ENCODE results near the gene DHRSX. TPM values are rescaled to one million over a fixed set of nuclear protein-coding genes. Genes with fewer than 3 reads are reported as not detected.

The DHRSX gene
- polyA plus RNA-seq, 1 donor from 2014 or later, result 15.7 TPM

DNA sequence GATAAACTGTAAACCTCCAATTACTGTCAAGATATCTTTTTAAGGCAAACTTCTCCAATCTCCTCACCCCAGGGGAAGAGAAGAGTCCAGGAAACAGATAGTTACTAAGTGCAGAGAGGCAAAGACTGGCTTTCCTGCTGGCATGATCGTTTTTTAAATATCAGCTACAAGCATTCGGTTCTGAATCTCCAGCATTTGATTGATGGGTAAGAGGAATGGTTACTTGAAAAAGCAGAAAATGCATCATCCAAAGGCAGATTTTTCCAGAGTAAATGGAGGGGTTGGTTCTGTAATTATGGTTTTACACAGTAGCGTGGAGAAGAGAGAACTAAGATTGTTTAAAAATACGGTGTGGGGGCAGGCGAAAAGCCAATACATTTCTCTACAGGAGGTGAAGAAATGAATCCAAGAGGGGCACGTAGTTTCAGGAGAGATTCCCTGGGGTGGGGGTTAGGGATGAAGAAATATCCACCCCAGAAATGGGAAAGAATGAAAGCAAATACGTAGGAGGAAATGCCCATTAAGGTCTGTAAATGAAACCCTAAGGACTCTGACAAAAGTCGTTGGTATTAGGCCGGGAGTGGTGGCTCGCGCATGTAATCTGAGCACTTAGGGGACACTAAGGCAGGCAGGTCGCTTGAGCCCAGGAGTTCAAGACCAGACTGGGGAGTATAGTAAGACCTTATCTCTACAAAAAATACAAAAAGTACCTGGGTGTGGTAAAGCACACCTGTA, 248.3 kb downstream of the DHRSX start:
- Histone ChIP-seq H3K27ac (ENCODE audit: low read length) (peak overlapping the region; percentile 87), H4K20me1 (ENCODE audit: insufficient read depth) (no peaks in the 10 kb centered on the region), H3K9me2 (ENCODE audit: insufficient read depth, low read length) (no peaks in the 10 kb centered on the region), H3K4me3 (ENCODE audit: low read length) (peak overlapping the region; percentile 17), H3K9me3 (ENCODE audit: low read length) (no peaks in the 10 kb centered on the region), H3K27me3 (ENCODE audit: insufficient read depth, low read depth, low read length) (no peaks in the 10 kb centered on the region), H3F3A (ENCODE audit: insufficient read depth, low read length, poor library complexity, severe bottlenecking) (no peaks in the 10 kb centered on the region), H3K9ac (ENCODE audit: low read length) (peak overlapping the region; percentile 43), H3K36me3 (ENCODE audit: insufficient read depth, low read length) (no peaks in the 10 kb centered on the region), H2AFZ (ENCODE audit: low read depth, low read length) (no peak overlapping the region), H3K4me2 (ENCODE audit: low read length) (no peak overlapping the region), H3K79me2 (replicated peaks; ENCODE audit: insufficient read depth, low read length) (no peaks in the 10 kb centered on the region)
- TF ChIP-seq RAD21 (conservative IDR thresholded peaks at IDR 0.05) (peak; percentile 36), SMC3 (conservative IDR thresholded peaks at IDR 0.05; ENCODE audit: poor library complexity) (no peak), EP300 (conservative IDR thresholded peaks at IDR 0.05; ENCODE audit: poor library complexity, severe bottlenecking) (peak; percentile 52), POLR2AphosphoS5 (IDR thresholded peaks at IDR 0.05) (peak; percentile 76), TAF1 (IDR thresholded peaks at IDR 0.05; ENCODE audit: low read depth) (no peak)
- TF ChIP-seq, protein P1, sequence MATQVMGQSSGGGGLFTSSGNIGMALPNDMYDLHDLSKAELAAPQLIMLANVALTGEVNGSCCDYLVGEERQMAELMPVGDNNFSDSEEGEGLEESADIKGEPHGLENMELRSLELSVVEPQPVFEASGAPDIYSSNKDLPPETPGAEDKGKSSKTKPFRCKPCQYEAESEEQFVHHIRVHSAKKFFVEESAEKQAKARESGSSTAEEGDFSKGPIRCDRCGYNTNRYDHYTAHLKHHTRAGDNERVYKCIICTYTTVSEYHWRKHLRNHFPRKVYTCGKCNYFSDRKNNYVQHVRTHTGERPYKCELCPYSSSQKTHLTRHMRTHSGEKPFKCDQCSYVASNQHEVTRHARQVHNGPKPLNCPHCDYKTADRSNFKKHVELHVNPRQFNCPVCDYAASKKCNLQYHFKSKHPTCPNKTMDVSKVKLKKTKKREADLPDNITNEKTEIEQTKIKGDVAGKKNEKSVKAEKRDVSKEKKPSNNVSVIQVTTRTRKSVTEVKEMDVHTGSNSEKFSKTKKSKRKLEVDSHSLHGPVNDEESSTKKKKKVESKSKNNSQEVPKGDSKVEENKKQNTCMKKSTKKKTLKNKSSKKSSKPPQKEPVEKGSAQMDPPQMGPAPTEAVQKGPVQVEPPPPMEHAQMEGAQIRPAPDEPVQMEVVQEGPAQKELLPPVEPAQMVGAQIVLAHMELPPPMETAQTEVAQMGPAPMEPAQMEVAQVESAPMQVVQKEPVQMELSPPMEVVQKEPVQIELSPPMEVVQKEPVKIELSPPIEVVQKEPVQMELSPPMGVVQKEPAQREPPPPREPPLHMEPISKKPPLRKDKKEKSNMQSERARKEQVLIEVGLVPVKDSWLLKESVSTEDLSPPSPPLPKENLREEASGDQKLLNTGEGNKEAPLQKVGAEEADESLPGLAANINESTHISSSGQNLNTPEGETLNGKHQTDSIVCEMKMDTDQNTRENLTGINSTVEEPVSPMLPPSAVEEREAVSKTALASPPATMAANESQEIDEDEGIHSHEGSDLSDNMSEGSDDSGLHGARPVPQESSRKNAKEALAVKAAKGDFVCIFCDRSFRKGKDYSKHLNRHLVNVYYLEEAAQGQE (IDR thresholded peaks at IDR 0.05; ENCODE audit: borderline replicate concordance), result peak; percentile 95

DNA sequence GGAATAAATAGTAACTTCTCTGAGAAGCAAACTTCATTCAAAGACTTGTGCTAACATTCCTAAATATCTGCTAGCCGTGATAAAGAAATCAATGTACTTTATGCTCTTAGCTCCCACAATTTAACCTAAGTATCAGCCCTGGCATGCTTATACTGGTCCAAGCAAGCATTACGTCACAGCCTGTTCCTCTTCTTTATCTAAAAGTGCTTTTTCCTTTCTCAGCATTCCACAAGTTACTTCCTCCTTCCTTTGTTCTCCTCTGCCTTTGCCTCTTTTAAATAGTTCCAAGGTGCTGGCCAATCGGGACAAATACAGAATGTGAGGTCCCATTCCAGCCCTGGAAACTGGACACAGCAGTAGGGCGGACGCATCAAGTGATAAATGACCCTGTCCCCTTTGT, 249.6 kb downstream of the DHRSX start:
- TF ChIP-seq POLR2AphosphoS5 (IDR thresholded peaks at IDR 0.05), result no peak
- TF ChIP-seq, protein P1 (IDR thresholded peaks at IDR 0.05; ENCODE audit: borderline replicate concordance), result no peak
- TF ChIP-seq TAF1 (IDR thresholded peaks at IDR 0.05; ENCODE audit: low read depth), result no peak
- TF ChIP-seq EZH2 (IDR thresholded peaks at IDR 0.05; ENCODE audit: borderline replicate concordance, insufficient read depth, low read length, poor library complexity, severe bottlenecking), result no peak
- no peak for TF ChIP-seq RAD21 (conservative IDR thresholded peaks at IDR 0.05)
- TF ChIP-seq EP300 (conservative IDR thresholded peaks at IDR 0.05; ENCODE audit: poor library complexity, severe bottlenecking), result no peak
- TF ChIP-seq, protein P2, sequence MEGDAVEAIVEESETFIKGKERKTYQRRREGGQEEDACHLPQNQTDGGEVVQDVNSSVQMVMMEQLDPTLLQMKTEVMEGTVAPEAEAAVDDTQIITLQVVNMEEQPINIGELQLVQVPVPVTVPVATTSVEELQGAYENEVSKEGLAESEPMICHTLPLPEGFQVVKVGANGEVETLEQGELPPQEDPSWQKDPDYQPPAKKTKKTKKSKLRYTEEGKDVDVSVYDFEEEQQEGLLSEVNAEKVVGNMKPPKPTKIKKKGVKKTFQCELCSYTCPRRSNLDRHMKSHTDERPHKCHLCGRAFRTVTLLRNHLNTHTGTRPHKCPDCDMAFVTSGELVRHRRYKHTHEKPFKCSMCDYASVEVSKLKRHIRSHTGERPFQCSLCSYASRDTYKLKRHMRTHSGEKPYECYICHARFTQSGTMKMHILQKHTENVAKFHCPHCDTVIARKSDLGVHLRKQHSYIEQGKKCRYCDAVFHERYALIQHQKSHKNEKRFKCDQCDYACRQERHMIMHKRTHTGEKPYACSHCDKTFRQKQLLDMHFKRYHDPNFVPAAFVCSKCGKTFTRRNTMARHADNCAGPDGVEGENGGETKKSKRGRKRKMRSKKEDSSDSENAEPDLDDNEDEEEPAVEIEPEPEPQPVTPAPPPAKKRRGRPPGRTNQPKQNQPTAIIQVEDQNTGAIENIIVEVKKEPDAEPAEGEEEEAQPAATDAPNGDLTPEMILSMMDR (IDR thresholded peaks at IDR 0.05; ENCODE audit: poor library complexity, severe bottlenecking), result no peak
- no peak for TF ChIP-seq SMC3 (conservative IDR thresholded peaks at IDR 0.05; ENCODE audit: poor library complexity)
- TF ChIP-seq MXI1 (conservative IDR thresholded peaks at IDR 0.05; ENCODE audit: poor library complexity, severe bottlenecking), result no peak
- Histone ChIP-seq H3K79me2 (replicated peaks; ENCODE audit: insufficient read depth, low read length) (no peaks in the 10 kb centered on the region), H3K27ac (ENCODE audit: low read length) (peak overlapping the region; percentile 87), H3K9ac (ENCODE audit: low read length) (no peak overlapping the region), H3K36me3 (ENCODE audit: insufficient read depth, low read length) (no peaks in the 10 kb centered on the region), H3K4me2 (ENCODE audit: low read length) (no peak overlapping the region), H3F3A (ENCODE audit: insufficient read depth, low read length, poor library complexity, severe bottlenecking) (no peaks in the 10 kb centered on the region), H2AFZ (ENCODE audit: low read depth, low read length) (no peak overlapping the region), H4K20me1 (ENCODE audit: insufficient read depth) (no peaks in the 10 kb centered on the region), H3K9me2 (ENCODE audit: insufficient read depth, low read length) (no peaks in the 10 kb centered on the region), H3K27me3 (ENCODE audit: insufficient read depth, low read depth, low read length) (no peaks in the 10 kb centered on the region), H3K4me3 (ENCODE audit: low read length) (no peak overlapping the region), H3K9me3 (ENCODE audit: low read length) (no peaks in the 10 kb centered on the region)

Data from neural cell (in vitro differentiated cells).